Fibroblast of mammary gland (primary cell): ENCODE measurements around the gene PRKAG2.

ENCODE experiments used
- DNase-seq: peaks from one replicate; pipeline ENCODE4 v3.0.0-alpha.2; 2010; ENCODE audit warnings: low read depth
- H3K4me3 ChIP-seq: 2 replicates; pipeline ENCODE4 v1.5.1; 2011; ENCODE audit warnings: low read depth, mild to moderate bottlenecking, low read length, moderate library complexity; ENCODE audit not compliant: control insufficient read depth
- CTCF ChIP-seq: conservative IDR thresholded peaks from 2 replicates; pipeline ENCODE4 v1.5.1; 2011; ENCODE audit warnings: low read depth, low read length, inconsistent platforms; ENCODE audit not compliant: control insufficient read depth, insufficient read depth

Gene PRKAG2

GRCh38 chr7:151568956-151569940 is 307.7 kb downstream of the PRKAG2 start:
- DNase-seq = no peak
- TF ChIP-seq CTCF = no peak
- no peak overlapping the region for H3K4me3 ChIP-seq

- peak; percentile 61 for DNase-seq
- no peak overlapping the region for H3K4me3 ChIP-seq
- TF ChIP-seq CTCF = no peak
Observed at GRCh38 chr7:151566897-151567320, 310.0 kb downstream of the PRKAG2 start.

GRCh38 chr7:151565541-151565940 is 311.4 kb downstream of the PRKAG2 start:
- no peak overlapping the region for H3K4me3 ChIP-seq
- TF ChIP-seq CTCF = no peak
- peak; percentile 64 for DNase-seq

- TF ChIP-seq CTCF = no peak
- DNase-seq = no peak
- H3K4me3 ChIP-seq = no peak overlapping the region
Observed at GRCh38 chr7:151560243-151560642, 316.7 kb downstream of the PRKAG2 start.

- no peak for TF ChIP-seq CTCF
- no peak for DNase-seq
- H3K4me3 ChIP-seq = no peak overlapping the region
Observed at GRCh38 chr7:151559557-151560183, 317.2 kb downstream of the PRKAG2 start.

- DNase-seq = no peak
- H3K4me3 ChIP-seq = no peak overlapping the region
- TF ChIP-seq CTCF = no peak
Observed at GRCh38 chr7:151558575-151558974, 318.3 kb downstream of the PRKAG2 start.
